GM21381 (cell line): ENCODE results near the gene PGLYRP2.
A peak's percentile ranks its signal among the peaks of the same experiment; 100 is the strongest.

Experiments
- ATAC-seq: cut with Tn5 transposase; IDR thresholded peaks from one replicate; pipeline ENCODE4 v1.9.1; 2021; ENCODE audit warnings: mild to moderate bottlenecking, moderate library complexity; ENCODE audit not compliant: unreplicated experiment

PGLYRP2 gene

DNA sequence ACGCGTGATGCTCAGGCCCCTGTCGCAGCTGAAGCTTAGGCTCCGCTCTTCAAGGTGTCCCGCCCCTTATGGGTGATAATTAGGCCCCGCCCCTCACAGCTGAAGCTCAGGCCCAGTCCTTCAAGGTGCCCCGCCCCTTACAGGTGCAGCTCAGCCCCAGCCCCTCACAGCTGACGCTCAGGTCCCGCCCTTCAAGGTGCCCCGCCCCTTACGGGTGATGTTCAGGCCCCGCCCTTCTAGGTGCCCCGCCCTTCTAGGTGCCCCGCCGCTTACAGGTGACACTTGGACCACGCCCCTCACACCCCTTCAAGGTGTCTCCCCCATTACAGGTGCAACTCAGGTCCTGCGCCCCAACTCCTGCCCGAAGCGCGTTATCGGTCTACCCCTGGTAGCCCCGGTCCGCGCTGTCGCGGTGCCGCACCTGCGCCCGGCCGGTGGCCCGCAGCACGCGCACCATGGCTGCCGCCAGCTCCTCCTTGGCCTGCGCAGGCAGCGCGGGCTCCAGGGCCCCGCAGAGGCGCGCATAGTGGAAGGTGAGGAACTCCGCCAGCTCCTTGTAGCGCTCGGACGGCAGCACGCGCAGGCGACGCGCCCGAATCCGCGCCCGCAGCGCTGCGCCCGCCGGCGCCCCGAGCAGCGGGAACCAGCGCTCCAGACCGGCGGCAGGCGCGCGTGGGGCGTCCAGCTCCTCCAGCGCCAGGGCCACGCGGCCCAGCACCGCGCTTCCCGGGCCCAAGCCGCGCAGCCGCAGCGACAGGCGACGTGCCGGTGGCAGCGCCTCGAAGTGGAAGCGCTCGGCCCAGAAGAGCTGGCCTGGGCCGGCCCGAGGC is 22.2 kb downstream of the PGLYRP2 start:
- no peak for ATAC-seq

GRCh38 chr19:15456441-15456840 is 22.9 kb downstream of the PGLYRP2 start:
- no peak for ATAC-seq

DNA sequence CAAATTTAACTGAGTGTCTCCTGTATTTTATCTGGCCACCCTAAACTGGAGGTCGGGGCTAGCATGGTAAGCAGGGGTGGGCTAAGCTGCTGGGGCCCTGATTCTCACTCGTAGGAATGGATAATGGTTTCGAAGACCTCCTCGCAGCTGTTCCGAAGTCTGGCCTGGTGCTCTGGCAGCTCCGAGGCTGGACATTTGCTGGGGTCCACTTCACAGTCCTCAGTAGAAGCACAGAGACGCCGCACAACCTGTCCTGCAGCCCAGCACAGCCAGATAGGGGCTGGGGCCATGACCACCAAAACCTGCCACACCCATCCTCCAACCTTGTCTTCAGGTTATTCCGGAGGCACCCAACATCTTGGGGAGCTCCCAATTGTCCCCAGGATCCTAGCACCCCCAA is 23.3 kb downstream of the PGLYRP2 start:
- ATAC-seq, result no peak

GRCh38 chr19:15453906-15454860 is 25.1 kb downstream of the PGLYRP2 start:
- ATAC-seq, result no peak

DNA sequence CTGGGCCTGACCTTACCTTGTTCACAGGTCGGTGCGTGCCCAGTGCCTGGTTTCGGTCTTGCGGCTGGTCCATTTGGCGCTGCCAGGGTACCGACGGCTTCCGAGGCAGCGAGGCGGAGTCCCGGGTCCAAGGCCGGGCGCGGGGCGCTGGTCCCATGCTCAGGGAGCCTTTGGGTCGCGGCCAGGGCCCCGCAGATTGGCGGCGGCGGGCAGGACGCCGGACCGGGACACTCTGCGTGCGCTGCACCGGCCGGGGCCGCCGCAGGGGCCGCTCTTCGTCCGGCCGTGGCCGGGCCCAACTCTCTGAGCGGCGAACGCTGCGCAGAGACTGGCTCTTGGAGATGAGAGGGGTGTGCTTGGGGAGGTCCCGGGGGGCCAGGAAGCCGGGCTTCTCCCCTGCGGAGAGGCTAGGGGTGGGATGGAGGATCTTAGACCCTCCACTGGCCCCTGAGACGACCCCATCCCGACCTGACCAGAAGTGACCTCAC is 26.2 kb downstream of the PGLYRP2 start:
- no peak for ATAC-seq

- ATAC-seq, result no peak
These were observed 26.9 kb downstream of the PGLYRP2 start for GRCh38 chr19:15452111-15453047.

- no peak for ATAC-seq
These were observed 28.8 kb downstream of the PGLYRP2 start for GRCh38 chr19:15450528-15450890.

- ATAC-seq, result peak; percentile 46
These were observed 29.4 kb downstream of the PGLYRP2 start, which contains the start of gene WIZ for GRCh38 chr19:15449620-15450527. TSS of gene WIZ (minus strand) at chr19:15449956. CDS start at chr19:15448307, 1,649 bp downstream.

- ATAC-seq, result peak; percentile 14
These were observed 30.3 kb downstream of the PGLYRP2 start for GRCh38 chr19:15448778-15449619.

DNA sequence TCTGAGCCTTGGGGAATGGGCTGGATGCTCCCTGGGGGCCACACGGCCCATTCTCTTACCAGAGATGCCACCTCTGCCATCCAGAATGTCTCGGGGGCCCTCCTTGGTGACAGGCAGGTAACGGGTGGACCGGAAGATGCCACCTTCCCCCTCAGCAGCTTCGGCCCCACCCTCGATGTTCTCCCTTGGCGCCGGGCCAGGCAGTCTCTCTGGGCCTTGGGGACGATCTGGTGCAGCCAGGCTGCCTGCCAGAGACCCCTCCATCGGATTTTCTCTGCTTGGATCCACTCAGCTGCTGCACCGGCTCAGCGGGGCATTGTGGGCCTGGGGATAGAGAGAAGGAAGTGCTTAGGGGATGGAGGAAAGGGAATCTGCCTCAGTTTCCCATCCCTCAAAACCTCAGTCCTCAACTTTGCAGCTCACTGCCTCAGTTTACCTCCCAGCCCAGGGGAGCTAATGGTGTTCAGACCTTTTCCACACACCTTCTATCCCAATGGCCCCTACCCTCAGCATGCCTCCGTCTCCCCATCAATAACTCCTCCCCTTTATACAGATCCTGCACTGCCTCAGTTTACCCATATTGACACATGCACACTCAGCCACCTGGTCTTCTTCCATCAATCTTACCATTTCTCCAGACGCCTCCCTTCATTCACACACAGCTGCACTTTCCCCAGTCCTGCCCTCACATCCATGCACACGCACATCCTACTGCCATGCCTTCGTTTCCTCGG is 31.1 kb downstream of the PGLYRP2 start:
- no peak for ATAC-seq

- no peak for ATAC-seq
These were observed 32.2 kb downstream of the PGLYRP2 start for GRCh38 chr19:15447057-15447456.

DNA sequence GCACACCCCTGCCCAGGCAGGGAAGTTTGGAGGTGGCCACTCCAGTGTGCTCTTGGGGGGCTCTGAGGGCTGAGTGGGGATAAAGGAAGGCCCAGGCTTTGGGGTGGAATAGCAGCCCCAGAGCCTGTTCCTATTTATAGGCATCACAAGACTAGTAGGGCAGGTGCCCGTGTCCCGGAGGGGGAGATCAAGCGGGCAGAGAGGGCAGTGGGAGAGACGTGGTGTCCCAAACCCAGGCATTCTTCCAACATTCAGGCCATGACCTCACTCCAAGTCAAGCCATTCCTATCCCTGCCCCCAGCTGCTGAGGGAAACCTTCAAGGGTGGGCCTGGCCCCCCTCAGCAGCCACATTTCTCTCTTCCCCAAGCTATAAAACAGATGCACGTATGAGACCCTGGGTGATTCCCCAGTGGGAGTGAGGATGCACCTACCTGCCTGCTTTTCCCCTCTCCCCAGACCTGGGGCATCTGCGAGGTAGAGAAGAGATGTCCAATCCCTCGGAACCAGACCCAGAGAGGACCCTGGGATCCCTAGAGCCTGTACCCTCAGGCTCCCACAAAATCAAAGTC is 33.4 kb downstream of the PGLYRP2 start:
- ATAC-seq, result no peak

DNA sequence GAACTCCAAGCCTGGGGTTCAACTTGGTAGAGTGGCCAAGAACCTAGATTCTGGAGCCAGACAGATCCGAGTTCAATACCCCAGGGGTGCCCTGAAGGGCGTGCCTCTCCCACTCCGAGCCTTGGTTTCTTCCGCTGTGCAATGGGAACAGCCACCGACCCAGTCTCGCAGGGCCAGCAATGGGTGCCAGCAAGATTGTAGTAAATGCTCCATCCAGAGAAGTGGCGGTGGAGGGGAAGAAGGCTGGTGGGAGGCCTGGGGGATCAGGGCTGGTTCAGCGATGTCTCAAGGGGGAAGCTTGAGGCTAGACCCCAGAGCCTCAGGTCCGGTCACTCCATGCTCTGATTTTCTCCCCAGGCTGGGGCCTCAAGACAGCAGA is 34.1 kb downstream of the PGLYRP2 start:
- no peak for ATAC-seq

DNA sequence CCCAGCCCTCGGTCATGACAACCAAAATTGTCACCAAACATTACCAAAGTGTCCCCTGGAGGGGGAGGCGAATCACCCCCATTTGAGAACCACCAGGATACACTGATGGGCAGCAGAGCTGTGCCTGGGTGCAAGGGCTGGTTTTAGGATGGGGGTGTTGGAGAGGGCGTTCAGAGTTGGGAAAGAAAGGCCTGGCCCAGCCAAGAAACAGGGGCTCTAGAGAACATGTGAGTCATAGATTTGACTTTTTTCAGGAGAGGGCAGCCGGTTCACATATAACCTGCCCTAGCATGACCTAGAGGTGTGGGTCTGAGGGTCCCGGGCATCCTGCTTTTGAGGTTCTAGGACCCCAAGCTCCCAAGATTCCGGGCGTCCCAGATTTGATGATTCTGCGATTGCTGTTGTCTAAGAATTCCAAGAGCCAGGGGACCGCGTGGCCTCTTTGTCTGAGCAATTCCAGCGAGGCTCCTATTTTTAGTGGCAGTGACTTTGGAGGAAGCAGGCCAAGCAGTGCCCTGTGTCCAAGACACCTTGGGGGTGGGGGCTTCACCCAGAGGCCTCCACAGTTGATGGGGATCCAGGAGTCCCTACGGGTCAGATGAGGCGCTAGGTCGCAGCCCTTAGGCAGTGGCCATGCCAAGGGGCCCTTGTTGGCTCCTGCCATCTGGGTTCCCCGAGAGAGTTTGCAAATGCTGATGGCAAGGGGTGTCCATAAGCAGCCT is 34.6 kb downstream of the PGLYRP2 start:
- no peak for ATAC-seq

- no peak for ATAC-seq
These were observed 35.5 kb downstream of the PGLYRP2 start for GRCh38 chr19:15443838-15444237.

- no peak for ATAC-seq
These were observed 36.0 kb downstream of the PGLYRP2 start for GRCh38 chr19:15443325-15443724.
